H1 (cell line): Measurements from ENCODE around the gene KCNN1. TPM values are rescaled to one million over a fixed set of nuclear protein-coding genes. Genes with fewer than 3 reads are reported as not detected.

Experiments used
- CTCF ChIA-PET: fragments of 300-600 bp; sonication (Branson Sonifier 250); formaldehyde crosslinking; loops from one replicate; lab custom pipeline; 2021; ENCODE audit not compliant: partially characterized antibody; lab: Charles Lee
- POLR2A ChIA-PET: fragments of 300-600 bp; sonication (Branson Sonifier 250); formaldehyde crosslinking; loops from one replicate; lab custom pipeline; 2021; ENCODE audit warnings: inconsistent platforms; ENCODE audit not compliant: partially characterized antibody; lab: Charles Lee
- DNase-seq, 2 experiments: peaks; one replicate each; pipeline versions ENCODE4 v3.0.0 to v3.0.0-alpha.2; 2010 to 2022; ENCODE audit warnings: low spot score in 2 of 2, low read depth in 1 of 2, mixed read lengths in 1 of 2
- FAIRE-seq: peaks from 2 replicates; lab custom pipeline; 2011; peaks lifted over from hg19 to GRCh38; lab: Jason Lieb, UNC
- H2AFZ ChIP-seq: 2 replicates; pipeline ENCODE4 v1.8.1; 2012; ENCODE audit warnings: low read length, inconsistent platforms
- H2AK5ac ChIP-seq: 2 replicates; pipeline ENCODE4 v1.6.1; 2013; ENCODE audit warnings: low read depth, low read length
- H2BK120ac ChIP-seq: replicated peaks from 2 replicates; pipeline ENCODE3; 2013; ENCODE audit warnings: low read depth, low read length, inconsistent platforms
- H2BK12ac ChIP-seq: 2 replicates; pipeline ENCODE4 v1.6.1; 2013; ENCODE audit warnings: low read depth, low read length
- H2BK15ac ChIP-seq: 2 replicates; pipeline ENCODE4 v1.6.1; 2013; ENCODE audit warnings: low read length
- H2BK20ac ChIP-seq: 2 replicates; pipeline ENCODE4 v1.6.1; 2013; ENCODE audit warnings: low read length
- H2BK5ac ChIP-seq: 2 replicates; pipeline ENCODE4 v1.6.1; 2013; ENCODE audit warnings: low read depth, low read length
- H3K14ac ChIP-seq: 2 replicates; pipeline ENCODE4 v1.6.1; 2013; ENCODE audit warnings: inconsistent platforms; ENCODE audit not compliant: insufficient read length
- H3K18ac ChIP-seq: 2 replicates; pipeline ENCODE4 v1.6.1; 2013; ENCODE audit warnings: low read length; ENCODE audit errors: extremely low read depth
- H3K23ac ChIP-seq: 2 replicates; pipeline ENCODE4 v1.6.1; 2013; ENCODE audit warnings: inconsistent platforms; ENCODE audit not compliant: insufficient read length
- H3K23me2 ChIP-seq: 2 replicates; pipeline ENCODE4 v1.6.1; 2013; ENCODE audit warnings: low read depth, low read length
- H3K27ac ChIP-seq: 2 replicates; pipeline ENCODE4 v1.6.1; 2011; ENCODE audit warnings: low read depth, low read length, inconsistent platforms
- H3K27me3 ChIP-seq, 4 experiments: replicated peaks in 1 of 4; 1 replicate in 1 of 4; 2 replicates in 3 of 4; pipeline versions ENCODE4 v1.6.1 to v1.8.1; 2011 to 2013; ENCODE audit warnings: low read length in 3 of 4, mild to moderate bottlenecking in 3 of 4, inconsistent platforms in 2 of 4, mixed read lengths in 2 of 4, moderate library complexity in 1 of 4; ENCODE audit not compliant: control insufficient read depth in 3 of 4, insufficient read depth in 3 of 4; ENCODE audit errors: extremely low read depth in 1 of 4
- H3K36me3 ChIP-seq, 4 experiments: 2 replicates each; pipeline versions ENCODE4 v1.6.1 to v1.8.1; 2011 to 2013; ENCODE audit warnings: mild to moderate bottlenecking in 4 of 4, low read length in 3 of 4, moderate library complexity in 2 of 4, control low read depth in 1 of 4, inconsistent platforms in 1 of 4; ENCODE audit not compliant: insufficient read depth in 4 of 4, control insufficient read depth in 2 of 4
- H3K4ac ChIP-seq: replicated peaks from 2 replicates; pipeline ENCODE3; 2013; ENCODE audit warnings: low read length, low read depth, mixed read lengths, inconsistent platforms; ENCODE audit not compliant: insufficient read length
- H3K4me1 ChIP-seq, 4 experiments: replicated peaks in 1 of 4; 1 replicate in 1 of 4; 2 replicates in 3 of 4; pipeline versions ENCODE4 v1.6.1 to v1.8.1; 2011 to 2013; ENCODE audit warnings: low read length in 3 of 4, inconsistent platforms in 2 of 4, mixed read lengths in 1 of 4; ENCODE audit not compliant: insufficient read depth in 4 of 4, control insufficient read depth in 3 of 4
- H3K4me2 ChIP-seq, 2 experiments: 2 replicates each; pipeline versions ENCODE4 v1.6.1 to v1.8.1; 2011 to 2013; ENCODE audit warnings: low read depth in 2 of 2, low read length in 2 of 2, control low read depth in 1 of 2, inconsistent platforms in 1 of 2, mild to moderate bottlenecking in 1 of 2; ENCODE audit not compliant: insufficient read depth in 1 of 2
- H3K4me3 ChIP-seq, 4 experiments: fragments of 200-600, 300-600 bp in 1 of 4; sonication (generic), shearing (Covaris generic), sonication (Bioruptor Twin) in 1 of 4; 2 replicates each; pipeline versions ENCODE4 v1.5.1 to v1.8.1; 2011 to 2016; ENCODE audit warnings: low read length in 4 of 4, low read depth in 3 of 4, control low read depth in 2 of 4, inconsistent platforms in 2 of 4, mild to moderate bottlenecking in 2 of 4, mixed read lengths in 1 of 4, moderate library complexity in 1 of 4; ENCODE audit not compliant: insufficient read depth in 2 of 4; ENCODE audit errors: extremely low read depth in 1 of 4
- H3K56ac ChIP-seq: replicated peaks from 2 replicates; pipeline ENCODE3; 2013; ENCODE audit warnings: low read depth, mild to moderate bottlenecking, mixed read lengths, low read length, inconsistent platforms; ENCODE audit not compliant: insufficient read length
- H3K79me1 ChIP-seq: 2 replicates; pipeline ENCODE4 v1.6.1; 2013; ENCODE audit warnings: low read depth, low read length, control low read depth
- H3K79me2 ChIP-seq, 2 experiments: 2 replicates each; pipeline versions ENCODE4 v1.6.1 to v1.8.1; 2012 to 2013; ENCODE audit warnings: low read length in 2 of 2, mild to moderate bottlenecking in 2 of 2, inconsistent platforms in 1 of 2; ENCODE audit not compliant: insufficient read depth in 2 of 2, control insufficient read depth in 1 of 2
- H3K9ac ChIP-seq, 4 experiments: replicated peaks in 1 of 4; 1 replicate in 1 of 4; 2 replicates in 3 of 4; pipeline versions ENCODE4 v1.6.1 to v1.8.1; 2011 to 2013; ENCODE audit warnings: low read depth in 3 of 4, low read length in 3 of 4, control low read depth in 2 of 4, mild to moderate bottlenecking in 2 of 4, moderate library complexity in 2 of 4, inconsistent platforms in 1 of 4; ENCODE audit errors: extremely low read depth in 1 of 4
- H3K9me3 ChIP-seq, 2 experiments: 2 replicates each; pipeline versions ENCODE4 v1.6.1 to v1.8.1; 2012 to 2013; ENCODE audit warnings: mild to moderate bottlenecking in 2 of 2, moderate library complexity in 2 of 2, control low read depth in 1 of 2, inconsistent platforms in 1 of 2, low read depth in 1 of 2, low read length in 1 of 2, mixed read lengths in 1 of 2; ENCODE audit not compliant: insufficient read depth in 2 of 2
- H4K20me1 ChIP-seq, 2 experiments: replicated peaks in 1 of 2; 2 replicates each; pipeline versions ENCODE3 to v1.8.1; 2011 to 2013; ENCODE audit warnings: inconsistent platforms in 2 of 2, low read length in 2 of 2, mild to moderate bottlenecking in 1 of 2; ENCODE audit not compliant: insufficient read depth in 2 of 2, control insufficient read depth in 1 of 2
- H4K5ac ChIP-seq: 2 replicates; pipeline ENCODE4 v1.6.1; 2013; ENCODE audit warnings: low read length, low read depth, mixed read lengths, inconsistent platforms; ENCODE audit not compliant: insufficient read length
- H4K8ac ChIP-seq: 2 replicates; pipeline ENCODE4 v1.8.0; 2013; ENCODE audit warnings: mild to moderate bottlenecking, moderate library complexity, low read length, inconsistent platforms; ENCODE audit not compliant: insufficient read depth; ENCODE audit errors: extremely low read depth
- H4K91ac ChIP-seq: replicated peaks from 2 replicates; pipeline ENCODE3; 2013; ENCODE audit warnings: low read length, mixed read lengths, inconsistent platforms; ENCODE audit not compliant: insufficient read length
- TAF1 ChIP-seq: IDR thresholded peaks from 2 replicates; pipeline ENCODE4 v1.6.1; 2011; ENCODE audit warnings: mild to moderate bottlenecking, low read depth, low read length
- WGBS, 2 experiments: shearing (Covaris generic) in 1 of 2; methylation state at CpG; one replicate each; pipeline versions ENCODE4 v1.1.6 to v1.1.7; 2013 to 2015; ENCODE audit warnings: low lambda C conversion rate in 2 of 2, mixed read lengths in 2 of 2, inconsistent platforms in 1 of 2, low coverage in 1 of 2, missing lambda C conversion rate in 1 of 2; ENCODE audit not compliant: insufficient replicate concordance in 2 of 2, insufficient coverage in 1 of 2, insufficient read length in 1 of 2; ENCODE audit errors: extremely low coverage in 1 of 2, missing lambda C conversion rate in 1 of 2; 5-methylcytosine and 5-hydroxymethylcytosine counted together
- polyA plus RNA-seq, 7 experiments: library from polyadenylated mRNA; depleted of rRNA in 3 of 7; stranded (reverse) in 5 of 7; unstranded in 2 of 7; fragments of >200 nt in 5 of 7; fragments of 200-250 nt in 2 of 7; gene quantifications; 1 replicate in 5 of 7; 2 replicates in 1 of 7; 4 replicates in 1 of 7; pipeline versions ENCODE4 v1.2.1 to v1.2.3, GENCODE V29; 2011 to 2013; ENCODE audit warnings: missing spikeins in 2 of 7, mixed read lengths in 2 of 7
- total RNA-seq: library from RNA; stranded (reverse); fragmentation: NEBNext Ultra II Directional; extraction: Animal tissue kit (Norgen Biotek cat#: 25700); gene quantifications from 2 replicates; pipeline ENCODE4 v1.2.1, GENCODE V29; 2021

KCNN1 gene
- total and polyA plus RNA-seq, 2 of the 8 experiments (the other 6 are each of a cell fraction or from before 2014, with no cell fraction given): 11.0 to 12.5 TPM

GRCh38 chr19:18010149-18010548 lies 43.2 kb downstream of the KCNN1 start:
- WGBS, 2 experiments: 86% methylated on average over 11 of the region's 11 CpGs; no CpG with 5 or more reads in 1 of the 2 experiments
- Histone ChIP-seq H2AFZ (no peak overlapping the region), H3K9me3 (peaks cover 0 to 3% of the 10 kb centered on the region in 2 experiments; a peak in 1 of 4 replicates), H4K91ac (no peak overlapping the region), H2BK5ac (no peak overlapping the region), H2BK15ac (no peak overlapping the region), H3K4ac (no peak overlapping the region), H3K9ac (no peak overlapping the region), H4K8ac (no peak overlapping the region), H2BK120ac (no peak overlapping the region), H3K18ac (no peak overlapping the region), H2BK20ac (no peak overlapping the region), H3K79me2 (no peaks in the 10 kb centered on the region), H3K14ac (no peak overlapping the region), H3K27ac (no peak overlapping the region), H3K23ac (no peak overlapping the region), H3K4me1 (peaks cover 0 to 11% (median 4%) of the 10 kb centered on the region in 4 experiments; a peak in 5 of 7 replicates), H2AK5ac (no peak overlapping the region), H2BK12ac (no peak overlapping the region), H3K4me2 (no peak overlapping the region), H3K23me2 (peaks cover 12% of the 10 kb centered on the region), H3K4me3 (no peak overlapping the region), H3K36me3 (peaks cover 0 to 2% (median 0%) of the 10 kb centered on the region in 4 experiments; a peak in 1 of 8 replicates), H4K20me1 (no peaks in the 10 kb centered on the region), H3K27me3 (no peaks in the 10 kb centered on the region; a peak in 1 of 7 replicates), H4K5ac (no peak overlapping the region), H3K56ac (no peak overlapping the region), H3K79me1 (no peaks in the 10 kb centered on the region)
- CTCF ChIA-PET: interaction anchor here (0.6 to 1.8 kb wide), 5 partner anchors 12 to 91 kb away, joined by 3 to 6 read pairs (median 3); no protein-coding TSS in a partner anchor
- DNase-seq (no peak), FAIRE-seq (no peak)
- POLR2A ChIA-PET: interaction anchor here (0.5 to 0.8 kb wide), 3 partner anchors 14 to 1498 kb away, joined by 3 to 4 read pairs (median 3); no protein-coding TSS in a partner anchor
- no peak for TF ChIP-seq TAF1
